GM18505 (cell line): Measurements from ENCODE around the gene LTBP3.

Experiments
- ATAC-seq: cut with Tn5 transposase; IDR thresholded peaks from one replicate; pipeline ENCODE4 v1.9.1; 2021; ENCODE audit not compliant: unreplicated experiment
- POLR2A ChIP-seq: IDR thresholded peaks from 4 replicates; pipeline ENCODE4 v1.6.1; 2011; ENCODE audit warnings: borderline replicate concordance; ENCODE audit not compliant: insufficient read depth, insufficient read length; ENCODE audit errors: extremely low read depth

The LTBP3 gene

DNA sequence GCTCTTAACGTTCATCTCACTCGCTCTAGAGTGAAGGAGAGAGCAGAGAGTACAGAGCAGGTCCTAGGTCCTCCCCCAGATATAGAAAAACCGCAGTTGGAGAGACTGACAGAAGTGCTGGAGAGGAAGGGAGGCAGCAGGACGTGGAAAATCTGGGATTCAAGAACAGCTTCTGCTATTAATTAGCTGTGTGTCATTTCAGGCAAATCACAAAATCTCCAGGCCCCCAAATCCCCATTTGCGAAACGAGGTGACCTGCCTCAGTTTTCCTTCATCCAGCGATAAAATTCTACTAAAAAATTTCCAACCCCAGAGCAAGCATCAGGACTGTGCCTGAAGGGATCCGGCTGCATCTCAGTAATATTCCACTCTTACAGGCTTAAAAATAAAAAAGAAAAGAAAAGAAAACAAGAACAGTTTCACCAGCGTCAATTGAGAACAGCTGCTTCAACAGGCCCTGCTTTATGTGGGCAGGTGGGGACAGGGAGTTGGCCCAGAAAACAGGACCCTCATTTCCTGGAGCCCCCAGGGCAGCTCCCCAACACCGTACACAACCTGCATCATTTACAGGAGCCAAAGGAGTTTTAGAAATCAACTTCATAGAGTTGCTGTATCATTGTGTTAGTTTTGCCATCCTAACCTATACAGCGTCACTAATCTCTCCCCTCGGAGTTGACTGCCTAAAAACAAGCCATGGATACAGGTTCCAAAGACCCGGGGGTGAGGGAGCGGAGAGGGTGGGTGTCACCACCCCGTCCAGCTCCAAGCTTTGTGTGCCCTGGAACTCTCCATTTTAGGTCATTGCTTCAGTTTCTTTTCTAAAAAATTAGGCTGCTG lies 61.6 kb downstream of the LTBP3 start:
- no peak for TF ChIP-seq POLR2A

GRCh38 chr11:65493367-65494176 lies 64.6 kb downstream of the LTBP3 start:
- TF ChIP-seq POLR2A = peak; percentile 49
- ATAC-seq = no peak

More for the DNA sequence above, 61.6 kb downstream of the LTBP3 start:
- no peak for ATAC-seq

GRCh38 chr11:65492637-65493366 lies 65.4 kb downstream of the LTBP3 start:
- no peak for ATAC-seq
- no peak for TF ChIP-seq POLR2A

DNA sequence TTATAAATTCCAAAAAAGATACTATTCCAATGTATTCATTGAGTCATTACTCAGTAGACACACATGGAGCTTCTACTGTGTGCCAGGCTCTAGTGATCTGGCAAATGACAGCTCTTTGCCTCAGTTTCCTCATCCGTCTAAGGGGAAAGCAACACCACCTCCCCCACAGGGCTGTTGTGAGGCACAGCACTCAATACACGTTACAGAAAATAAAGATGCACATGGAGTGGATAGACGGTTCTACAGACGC lies 65.8 kb downstream of the LTBP3 start:
- no peak for ATAC-seq
- TF ChIP-seq POLR2A = no peak

- peak; percentile 41 for TF ChIP-seq POLR2A
Observed at GRCh38 chr11:65491614-65492386, 66.4 kb downstream of the LTBP3 start.

DNA sequence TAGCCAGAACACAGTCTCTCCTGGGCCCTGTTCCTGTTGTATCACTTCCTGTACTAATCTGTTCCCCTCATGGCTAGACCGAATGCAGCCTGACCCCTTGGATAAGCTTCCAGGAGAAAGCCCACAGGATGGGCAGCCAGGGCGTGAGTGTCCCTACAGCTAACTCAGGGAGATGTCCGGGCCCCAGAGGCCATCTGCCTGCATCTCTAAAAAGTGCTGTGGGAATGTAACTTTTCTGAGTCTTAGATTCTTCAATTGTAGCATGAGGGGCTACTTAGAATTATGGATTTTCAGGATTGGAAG lies 67.0 kb downstream of the LTBP3 start:
- no peak for ATAC-seq
- no peak for TF ChIP-seq POLR2A

More at GRCh38 chr11:65491614-65492386, 66.4 kb downstream of the LTBP3 start:
- ATAC-seq = no peak

DNA sequence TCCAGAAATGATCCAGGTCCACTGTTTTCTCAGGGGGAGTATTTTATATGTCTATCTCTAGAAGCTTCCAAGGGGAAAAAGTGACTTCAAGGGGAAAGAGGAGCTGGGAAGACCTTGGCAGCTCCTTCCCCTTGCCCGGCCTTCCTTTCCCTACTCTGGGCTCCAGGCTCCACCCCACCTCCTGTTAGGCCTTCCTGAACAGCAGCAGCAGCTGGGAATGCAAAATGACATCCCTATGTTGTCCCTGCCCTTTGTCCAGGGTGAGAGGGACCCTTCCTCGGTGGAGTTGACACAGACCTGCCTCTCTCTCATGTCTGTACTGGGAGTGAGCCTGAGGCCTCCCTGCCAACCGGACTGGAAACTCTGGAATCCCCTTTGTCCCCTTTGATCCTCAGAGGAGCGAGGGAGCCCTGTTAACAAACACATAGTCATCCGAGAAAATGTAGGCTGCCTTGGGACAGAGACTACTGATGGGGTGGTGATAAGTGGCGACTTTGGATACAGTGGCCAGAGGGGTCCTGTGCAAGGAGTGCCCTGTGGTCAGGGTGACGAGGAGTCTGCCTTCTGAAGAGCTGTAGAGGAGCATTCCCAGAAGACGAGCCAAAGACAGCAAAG lies 68.3 kb downstream of the LTBP3 start:
- no peak for TF ChIP-seq POLR2A
- no peak for ATAC-seq

- no peak for TF ChIP-seq POLR2A
- ATAC-seq = no peak
Observed at GRCh38 chr11:65489035-65489705, 69.0 kb downstream of the LTBP3 start.
